Progenitor cell of endocrine pancreas (in vitro differentiated cells): ENCODE results near the gene EDN3. TPM values are rescaled to one million over a fixed set of nuclear protein-coding genes. Genes with fewer than 3 reads are reported as not detected.
A peak's percentile ranks its signal among the peaks of the same experiment; 100 is the strongest.

Experiments
- DNase-seq: peaks from one replicate; pipeline ENCODE4 v3.0.0; 2021; ENCODE audit warnings: low spot score; ENCODE audit not compliant: unreplicated experiment
- H3K27ac Mint-ChIP-seq: 2 replicates; pipeline ENCODE4 v1.8.0; 2021; ENCODE audit warnings: mild to moderate bottlenecking, moderate library complexity, mixed read lengths
- H3K27me3 Mint-ChIP-seq: 2 replicates; pipeline ENCODE4 v1.8.0; 2021; ENCODE audit warnings: mixed read lengths
- H3K36me3 Mint-ChIP-seq: 2 replicates; pipeline ENCODE4 v1.8.0; 2022; ENCODE audit warnings: mixed read lengths; ENCODE audit not compliant: insufficient read depth
- H3K4me1 Mint-ChIP-seq: 2 replicates; pipeline ENCODE4 v1.8.0; 2021; ENCODE audit warnings: low read depth, mixed read lengths
- H3K4me3 Mint-ChIP-seq: 2 replicates; pipeline ENCODE4 v1.8.0; 2021; ENCODE audit warnings: low read depth, mild to moderate bottlenecking, moderate library complexity, mixed read lengths
- H3K9me3 Mint-ChIP-seq: 2 replicates; pipeline ENCODE4 v1.8.0; 2021; ENCODE audit warnings: low read depth, mixed read lengths
- total RNA-seq: library from RNA; stranded (reverse); gene quantifications from 2 replicates; pipeline ENCODE4 v1.2.1, GENCODE V29; 2021
- TF ChIP-seq, protein P1 (sequence below): fragments of 200-600 bp; sonication (generic); IDR thresholded peaks from one replicate; pipeline ENCODE4 v1.5.0; 2021; ENCODE audit warnings: antibody characterized with exemption, mild to moderate bottlenecking; ENCODE audit not compliant: unreplicated experiment

The EDN3 gene
- total RNA-seq, 1 donor from 2014 or later = 3.6 TPM

DNA sequence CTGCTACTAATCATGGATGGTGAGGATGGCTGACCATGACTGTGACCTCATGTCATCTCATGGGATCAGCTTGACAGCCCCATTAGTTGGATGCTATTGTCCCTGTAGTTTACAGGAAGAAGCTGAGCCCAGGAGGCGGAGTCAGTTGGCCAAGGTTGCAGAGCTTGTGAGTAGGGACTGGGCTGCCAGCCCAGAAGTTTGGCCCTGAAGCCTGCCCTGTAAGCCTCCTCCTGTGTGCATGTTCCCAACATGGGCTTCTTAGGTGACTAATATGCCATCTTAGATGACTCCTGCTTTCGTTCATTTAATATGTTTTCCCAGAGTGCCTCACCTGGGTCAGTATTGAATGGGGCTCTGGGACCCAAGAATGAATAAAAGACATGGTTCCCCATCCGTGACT, 6.9 kb downstream of the EDN3 start:
- H3K36me3 Mint-ChIP-seq = peaks cover 3% of the 10 kb centered on the region
- H3K27ac Mint-ChIP-seq = no peak overlapping the region
- TF ChIP-seq, protein P1, sequence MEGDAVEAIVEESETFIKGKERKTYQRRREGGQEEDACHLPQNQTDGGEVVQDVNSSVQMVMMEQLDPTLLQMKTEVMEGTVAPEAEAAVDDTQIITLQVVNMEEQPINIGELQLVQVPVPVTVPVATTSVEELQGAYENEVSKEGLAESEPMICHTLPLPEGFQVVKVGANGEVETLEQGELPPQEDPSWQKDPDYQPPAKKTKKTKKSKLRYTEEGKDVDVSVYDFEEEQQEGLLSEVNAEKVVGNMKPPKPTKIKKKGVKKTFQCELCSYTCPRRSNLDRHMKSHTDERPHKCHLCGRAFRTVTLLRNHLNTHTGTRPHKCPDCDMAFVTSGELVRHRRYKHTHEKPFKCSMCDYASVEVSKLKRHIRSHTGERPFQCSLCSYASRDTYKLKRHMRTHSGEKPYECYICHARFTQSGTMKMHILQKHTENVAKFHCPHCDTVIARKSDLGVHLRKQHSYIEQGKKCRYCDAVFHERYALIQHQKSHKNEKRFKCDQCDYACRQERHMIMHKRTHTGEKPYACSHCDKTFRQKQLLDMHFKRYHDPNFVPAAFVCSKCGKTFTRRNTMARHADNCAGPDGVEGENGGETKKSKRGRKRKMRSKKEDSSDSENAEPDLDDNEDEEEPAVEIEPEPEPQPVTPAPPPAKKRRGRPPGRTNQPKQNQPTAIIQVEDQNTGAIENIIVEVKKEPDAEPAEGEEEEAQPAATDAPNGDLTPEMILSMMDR = no peak
- no peaks in the 10 kb centered on the region for H3K9me3 Mint-ChIP-seq
- peaks cover 48% of the 10 kb centered on the region for H3K27me3 Mint-ChIP-seq
- peaks cover 26% of the 10 kb centered on the region for H3K4me1 Mint-ChIP-seq
- H3K4me3 Mint-ChIP-seq = no peak overlapping the region
- no peak for DNase-seq

DNA sequence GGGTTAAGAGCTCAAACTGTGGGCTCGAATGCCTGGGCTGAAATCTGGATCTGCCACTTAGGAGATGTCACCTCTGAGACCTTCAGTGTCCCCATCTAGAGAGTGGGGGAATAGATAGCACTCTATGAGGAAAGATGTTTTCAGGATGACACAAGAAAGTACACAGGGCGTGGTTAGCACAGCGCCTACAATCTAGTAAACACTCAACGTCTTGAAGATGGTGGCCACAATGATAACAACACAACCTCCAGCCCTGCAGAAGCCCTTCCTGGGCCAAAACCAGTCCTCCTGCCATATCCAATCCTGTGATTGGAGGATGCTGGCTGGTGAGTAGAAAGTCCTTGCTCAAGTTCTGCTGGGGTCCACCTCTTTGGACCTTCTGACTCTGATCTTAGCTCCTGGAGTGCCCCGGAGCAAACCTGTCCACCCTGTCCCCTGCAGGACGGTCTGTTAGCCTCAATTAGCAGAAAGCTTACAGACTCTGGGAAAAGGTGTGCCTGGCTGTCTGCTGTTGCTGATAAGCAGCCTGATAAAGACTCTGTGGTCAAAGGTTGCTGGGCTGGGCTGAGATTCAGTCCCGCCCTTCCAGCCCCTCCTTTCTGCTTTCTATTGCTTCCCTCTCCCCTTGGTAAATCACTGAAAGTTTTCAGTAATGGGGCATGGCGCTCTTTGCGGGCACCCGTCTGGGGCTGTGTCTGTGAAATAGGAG, 8.2 kb downstream of the EDN3 start:
- H3K27ac Mint-ChIP-seq = no peak overlapping the region
- H3K9me3 Mint-ChIP-seq = no peaks in the 10 kb centered on the region
- DNase-seq = no peak
- peaks cover 26% of the 10 kb centered on the region for H3K4me1 Mint-ChIP-seq
- peak overlapping the region; percentile 52 for H3K4me3 Mint-ChIP-seq
- peaks cover 3% of the 10 kb centered on the region for H3K36me3 Mint-ChIP-seq
- TF ChIP-seq, protein P1 = no peak
- peaks cover 42% of the 10 kb centered on the region for H3K27me3 Mint-ChIP-seq

DNA sequence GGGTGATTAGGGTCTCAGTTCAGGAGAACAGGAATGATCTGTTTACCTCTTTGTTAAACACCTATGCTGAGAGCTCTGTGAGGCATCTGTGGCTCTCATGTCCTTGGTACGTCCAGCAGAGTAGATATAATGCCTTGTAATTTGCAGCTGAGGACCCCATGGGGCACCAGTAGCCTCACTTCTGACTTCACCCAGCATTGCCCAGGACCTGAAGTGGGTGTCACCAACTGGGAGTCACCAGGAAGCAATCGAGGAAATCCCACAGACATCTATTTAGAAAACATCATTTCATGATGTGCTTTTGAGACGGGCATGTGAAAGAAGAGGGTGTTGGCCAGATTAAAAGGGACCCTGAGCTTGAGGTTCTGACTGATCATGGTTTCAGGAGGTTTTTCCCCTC, 8.8 kb downstream of the EDN3 start:
- peaks cover 26% of the 10 kb centered on the region for H3K4me1 Mint-ChIP-seq
- peaks cover 36% of the 10 kb centered on the region for H3K27me3 Mint-ChIP-seq
- H3K4me3 Mint-ChIP-seq = no peak overlapping the region
- H3K27ac Mint-ChIP-seq = no peak overlapping the region
- TF ChIP-seq, protein P1 = no peak
- no peak for DNase-seq
- H3K36me3 Mint-ChIP-seq = peaks cover 3% of the 10 kb centered on the region
- no peaks in the 10 kb centered on the region for H3K9me3 Mint-ChIP-seq

DNA sequence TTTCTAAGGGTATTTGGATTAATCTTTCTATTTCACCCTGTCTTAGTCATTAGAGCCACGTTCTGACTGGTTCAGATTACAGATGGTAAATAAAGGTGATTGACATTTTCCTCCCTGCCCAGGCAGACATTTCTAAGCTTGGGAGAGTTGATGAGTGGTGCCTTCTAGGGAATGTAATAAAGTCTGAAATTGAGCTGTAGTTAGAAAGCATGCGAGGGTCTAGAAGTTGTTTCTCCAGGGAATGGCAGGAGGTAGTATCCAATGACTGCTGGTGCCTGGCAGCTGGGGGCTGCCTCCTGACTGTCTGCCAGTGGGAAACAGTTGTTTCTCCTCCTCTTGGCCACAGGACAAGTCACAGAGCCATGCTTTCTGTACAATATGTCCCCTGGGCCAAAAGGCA, 14.6 kb downstream of the EDN3 start:
- Mint-ChIP-seq H3K27me3 (peaks cover 24% of the 10 kb centered on the region), H3K4me1 (peaks cover 42% of the 10 kb centered on the region), H3K27ac (peak overlapping the region; percentile 31), H3K36me3 (peaks cover 2% of the 10 kb centered on the region), H3K9me3 (peaks cover 13% of the 10 kb centered on the region), H3K4me3 (no peak overlapping the region)
- TF ChIP-seq, protein P1 = no peak
- no peak for DNase-seq

DNA sequence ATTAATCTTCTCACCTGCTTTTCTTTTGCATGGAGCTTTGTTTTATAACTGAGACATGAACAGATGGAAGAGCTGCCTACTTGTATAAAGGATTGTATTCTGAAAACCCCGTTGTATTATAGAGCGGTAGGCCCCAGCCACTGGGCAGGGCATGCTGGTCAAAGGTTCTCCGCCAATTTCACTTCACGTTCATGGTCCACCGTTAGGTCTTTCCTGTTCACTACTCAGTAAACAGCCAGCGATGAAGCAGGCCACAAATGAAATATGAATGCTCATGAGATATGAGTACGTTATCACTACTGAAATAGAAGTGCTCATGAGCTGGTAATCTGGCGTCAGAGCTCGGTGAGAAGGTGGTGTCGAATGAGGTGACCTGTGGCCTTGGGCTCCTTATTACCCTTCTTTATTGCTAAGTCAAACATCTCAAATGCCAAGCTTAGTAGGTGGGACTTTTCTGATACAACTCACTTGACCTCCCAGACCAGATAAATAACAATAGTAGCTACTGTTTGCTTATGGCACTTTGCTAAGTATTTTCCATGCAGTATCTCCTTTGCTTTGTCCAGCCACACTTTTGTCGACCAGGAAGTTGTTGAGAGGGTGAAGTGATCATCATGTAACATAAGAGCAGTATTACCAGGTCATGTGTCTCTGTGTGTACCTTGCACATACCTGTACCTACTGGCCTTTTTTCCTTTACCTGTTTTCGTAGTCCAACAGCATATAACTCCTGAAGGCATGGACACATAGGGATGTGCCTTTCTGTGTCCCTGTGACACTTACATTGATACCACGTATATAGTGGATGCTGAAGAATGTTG, 16.7 kb downstream of the EDN3 start:
- Mint-ChIP-seq H3K27me3 (peaks cover 21% of the 10 kb centered on the region), H3K4me1 (peaks cover 39% of the 10 kb centered on the region), H3K27ac (peak overlapping the region; percentile 88), H3K36me3 (peaks cover 2% of the 10 kb centered on the region), H3K4me3 (no peak overlapping the region), H3K9me3 (peaks cover 13% of the 10 kb centered on the region)
- DNase-seq = no peak
- TF ChIP-seq, protein P1 = no peak
